Stimulated activated CD4-positive, alpha-beta T cell treated with anti-CD3 and anti-CD28 coated beads, Interleukin-4, amount 100 ng/mL, for 24 hours (primary cell): ENCODE measurements around the gene PRDM16.

Experiments used
- DNase-seq: peaks from one replicate; pipeline ENCODE4 v3.0.0-alpha.2; 2020

Gene PRDM16

DNA sequence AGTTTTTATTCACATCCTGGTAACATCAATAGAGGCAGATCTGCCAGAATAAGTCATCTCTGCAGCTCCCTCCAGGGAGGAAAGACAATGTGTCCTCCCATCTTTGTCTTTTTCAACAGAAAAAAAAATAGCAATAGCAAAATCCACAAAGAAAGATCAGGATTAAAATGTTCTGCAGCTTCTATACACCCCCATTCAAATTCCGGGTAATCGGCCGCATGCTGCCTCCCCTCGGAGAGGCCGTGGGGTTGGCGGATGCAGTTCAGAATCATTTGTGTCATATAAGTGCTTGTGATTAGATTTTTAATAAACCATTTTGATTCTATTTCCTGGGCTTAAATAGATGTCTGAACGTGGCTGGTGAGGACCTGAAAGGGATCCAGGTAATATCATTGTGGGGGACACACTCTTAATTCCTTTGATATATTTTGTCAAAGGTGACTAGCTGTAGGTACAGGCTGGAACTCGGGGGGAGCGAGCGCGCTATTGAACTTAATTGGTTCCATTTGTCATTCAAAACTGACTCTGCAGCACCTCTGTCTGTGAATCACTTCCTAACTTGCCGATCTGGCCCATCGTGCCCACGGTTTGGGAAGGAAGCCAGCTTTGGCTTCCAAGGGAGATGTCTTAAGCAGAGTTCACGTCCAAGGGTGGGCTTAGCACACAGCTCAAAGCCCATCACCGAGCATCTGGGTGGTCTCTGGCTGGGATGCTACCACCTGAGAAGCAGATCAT, 299.9 kb downstream of the PRDM16 start:
- no peak for DNase-seq

DNA sequence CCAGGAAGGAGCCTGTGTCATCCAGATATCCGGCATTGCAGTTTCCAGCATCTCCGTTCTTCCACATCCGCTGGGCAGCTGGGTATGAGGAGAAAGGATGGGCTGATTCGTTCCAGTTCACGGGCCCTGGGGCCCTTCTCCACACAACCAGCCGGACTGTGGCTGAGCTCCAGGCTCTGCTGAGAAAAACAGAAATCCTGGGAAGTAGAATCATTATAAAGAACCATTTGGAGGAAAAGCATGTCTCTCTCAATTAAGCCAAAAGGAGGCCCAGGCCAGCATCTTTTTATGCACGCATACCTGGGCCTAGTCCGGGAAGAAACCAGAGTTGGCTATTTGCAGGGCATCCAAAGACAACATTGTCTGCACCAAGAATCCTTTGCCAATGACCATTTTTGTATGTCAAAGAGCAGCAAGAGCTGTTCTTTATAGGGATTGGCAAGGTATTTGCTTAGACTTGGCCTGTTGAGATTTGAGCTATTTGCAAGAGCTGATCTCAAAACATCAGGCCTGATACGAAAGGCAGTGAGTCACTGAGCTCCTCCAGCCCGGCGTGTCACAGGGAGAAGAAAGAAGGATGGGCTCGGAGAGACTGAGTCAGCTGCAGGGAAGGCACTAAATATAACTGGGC, 300.6 kb downstream of the PRDM16 start:
- DNase-seq = no peak

DNA sequence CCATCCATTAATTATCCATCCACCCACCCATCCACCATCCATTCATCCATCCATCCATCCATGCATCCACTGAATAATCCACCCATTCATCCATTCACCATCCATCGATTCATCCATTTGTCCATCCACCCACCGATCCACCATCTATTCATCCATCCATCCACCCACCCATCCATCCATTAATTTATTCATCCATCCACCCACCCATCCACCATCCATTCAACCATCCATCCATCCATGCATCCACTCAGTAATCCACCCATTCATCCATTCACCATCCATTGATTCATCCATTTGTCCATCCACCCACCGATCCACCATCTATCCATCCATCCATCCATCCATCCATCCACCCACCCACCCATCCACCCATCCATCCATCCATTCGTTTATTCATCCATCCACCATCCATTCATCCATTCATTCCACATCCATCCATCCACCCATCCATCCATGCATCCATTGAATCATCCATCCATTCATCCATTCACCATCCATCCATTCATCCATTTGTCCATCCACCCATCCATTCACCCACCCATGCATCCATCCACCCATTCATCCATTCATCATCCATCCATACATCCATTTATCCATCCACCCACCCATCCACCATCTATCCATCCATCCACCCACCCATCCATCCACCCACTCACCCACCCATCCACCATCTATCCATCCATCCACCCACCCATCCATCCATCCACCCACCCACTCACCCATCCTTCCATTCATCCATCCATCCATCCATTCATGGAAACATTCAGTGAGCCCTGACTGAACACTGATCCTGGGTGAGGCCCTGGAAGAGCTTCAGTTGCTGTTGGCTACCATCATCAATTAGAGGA, 302.1 kb downstream of the PRDM16 start:
- no peak for DNase-seq

DNA sequence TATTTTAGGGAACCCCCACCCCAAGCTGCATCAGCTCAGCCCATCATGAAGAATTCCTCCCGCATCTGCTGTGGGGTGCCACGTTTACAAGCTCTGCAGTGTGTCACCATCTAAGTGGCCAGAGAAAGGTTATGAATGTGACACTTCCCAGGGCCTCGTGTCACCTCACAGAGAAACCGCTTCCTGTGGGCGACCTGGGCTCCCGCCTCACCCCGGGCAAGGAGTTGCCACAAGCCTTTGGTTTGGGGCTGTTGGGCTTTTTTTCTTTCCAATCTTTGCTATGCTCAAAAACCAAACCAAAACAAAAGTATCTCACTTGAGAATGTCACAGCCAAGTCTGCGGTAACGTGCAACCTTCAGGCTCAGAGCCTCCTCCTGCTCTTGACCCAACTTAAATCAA, 303.3 kb downstream of the PRDM16 start:
- no peak for DNase-seq

DNA sequence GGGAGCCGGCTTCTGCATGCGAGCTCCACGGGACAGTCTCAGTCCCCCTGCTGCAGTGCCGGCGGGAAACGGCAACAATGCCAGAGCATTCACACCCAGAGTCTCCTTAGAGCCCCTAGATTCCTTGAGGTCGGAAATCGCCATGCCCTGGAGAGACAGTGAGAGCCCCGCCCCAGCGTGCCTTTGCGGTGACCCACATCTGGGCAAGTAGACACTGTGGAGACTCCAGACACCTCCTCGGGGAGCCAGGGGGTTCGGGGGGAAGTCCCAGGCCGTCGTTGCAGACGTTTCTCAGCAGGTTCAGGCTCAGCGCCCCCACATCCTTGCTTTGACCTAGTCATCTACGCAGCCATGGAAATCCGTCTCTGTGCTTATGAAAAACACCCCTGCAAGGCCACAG, 304.2 kb downstream of the PRDM16 start:
- no peak for DNase-seq

DNA sequence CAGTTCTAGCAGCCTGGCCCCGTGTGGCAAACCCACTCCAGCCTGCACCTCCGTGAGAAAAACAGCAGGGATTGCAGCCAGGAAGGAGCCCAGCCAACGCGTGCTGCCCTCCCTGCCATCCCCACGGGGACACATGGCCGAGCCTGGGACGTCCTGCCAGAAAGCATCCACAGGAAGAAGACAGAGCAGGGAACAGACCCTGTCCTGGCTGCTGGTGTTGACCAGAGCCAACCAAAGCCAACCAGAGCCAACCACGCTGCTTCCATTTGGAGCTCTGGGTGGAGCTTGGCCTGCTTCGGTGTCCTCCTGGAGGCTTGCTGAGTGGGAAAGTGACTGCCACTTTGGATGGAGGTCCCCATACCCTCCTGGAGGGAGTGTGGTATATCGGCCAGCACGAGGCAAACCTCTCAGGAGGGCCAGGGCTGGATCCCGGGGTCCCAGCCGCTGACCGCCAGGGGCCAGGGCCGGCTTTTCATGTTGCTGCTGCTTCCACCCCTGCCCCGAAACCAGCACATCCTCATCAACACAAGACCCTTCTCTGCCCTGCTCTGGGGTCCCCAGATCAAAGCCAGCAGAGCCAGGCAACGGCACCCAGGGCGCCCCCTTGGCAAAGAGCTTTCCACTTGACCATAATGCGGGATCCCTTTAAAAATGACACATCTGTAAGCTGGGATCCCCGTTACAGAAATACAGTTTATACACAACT, 304.9 kb downstream of the PRDM16 start:
- DNase-seq = no peak

DNA sequence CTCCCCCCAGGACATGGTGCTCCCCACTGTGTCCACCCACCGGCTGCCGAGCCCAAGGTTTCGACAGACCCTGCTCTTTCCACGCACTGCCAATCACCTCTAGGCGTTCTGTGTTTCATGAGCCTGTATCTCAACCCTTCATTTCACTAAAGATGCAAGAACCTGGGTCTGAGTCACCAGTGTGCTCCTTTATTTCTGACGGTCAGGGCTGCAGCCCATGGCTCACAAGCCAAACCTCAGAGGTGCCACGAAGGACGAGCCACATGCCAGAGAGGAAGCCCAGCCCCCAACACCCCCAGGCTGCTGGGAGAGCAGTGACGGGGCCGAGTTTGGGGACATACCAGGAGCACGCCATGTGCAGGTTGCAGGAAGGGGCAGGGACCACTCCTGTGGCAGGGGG, 306.2 kb downstream of the PRDM16 start:
- DNase-seq = no peak

DNA sequence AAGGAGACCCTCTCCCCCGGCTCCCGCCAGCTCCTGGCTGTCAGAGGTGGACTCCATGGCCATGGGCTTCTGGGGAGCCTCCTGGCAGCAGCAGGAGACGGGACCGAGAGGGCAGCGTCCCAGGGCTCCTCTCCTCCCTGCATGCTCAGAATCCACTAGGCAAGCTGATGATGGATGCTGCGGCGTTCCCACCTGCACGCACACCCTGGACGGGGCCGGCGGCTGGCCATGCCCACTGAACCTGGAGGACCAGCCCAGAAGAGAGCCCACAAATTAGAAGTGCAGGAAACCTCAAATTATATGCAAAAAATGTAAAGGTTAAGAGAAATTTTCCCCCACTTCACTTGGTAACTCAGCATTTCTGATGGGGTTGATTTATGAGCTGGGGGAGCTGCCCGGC, 308.2 kb downstream of the PRDM16 start:
- no peak for DNase-seq

DNA sequence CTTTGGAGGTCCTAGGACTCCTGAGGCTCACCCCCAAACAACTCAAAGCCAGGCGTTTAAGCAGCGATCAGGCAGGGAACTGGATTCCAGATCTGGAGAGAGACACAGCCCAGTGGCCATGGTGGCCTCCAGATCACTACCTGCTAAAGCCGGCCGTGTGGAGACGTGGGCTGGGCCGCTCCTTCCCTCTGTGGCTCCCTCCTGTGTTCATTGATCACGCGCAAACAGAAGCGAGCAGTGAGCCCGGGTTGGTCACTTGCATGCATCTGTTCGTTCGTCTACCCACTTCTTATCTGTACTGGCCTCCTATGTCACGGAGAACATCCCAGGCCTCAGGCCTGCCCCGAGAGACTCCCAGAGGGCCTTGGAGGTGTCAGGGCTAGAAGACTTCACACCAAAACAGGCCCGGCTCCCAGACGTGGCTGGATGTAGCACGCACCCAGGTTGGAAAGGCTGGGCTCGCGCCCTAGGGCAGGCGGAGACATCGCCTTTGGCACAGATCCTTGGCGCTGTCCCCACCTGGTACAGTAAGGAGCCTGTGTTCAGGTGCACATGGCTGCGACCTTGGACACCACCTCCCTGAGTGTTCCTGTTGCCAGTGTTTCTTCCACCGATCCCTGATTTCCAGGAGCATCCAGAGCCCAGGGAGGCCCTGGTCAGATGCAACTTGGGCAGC, 308.7 kb downstream of the PRDM16 start:
- DNase-seq = no peak

DNA sequence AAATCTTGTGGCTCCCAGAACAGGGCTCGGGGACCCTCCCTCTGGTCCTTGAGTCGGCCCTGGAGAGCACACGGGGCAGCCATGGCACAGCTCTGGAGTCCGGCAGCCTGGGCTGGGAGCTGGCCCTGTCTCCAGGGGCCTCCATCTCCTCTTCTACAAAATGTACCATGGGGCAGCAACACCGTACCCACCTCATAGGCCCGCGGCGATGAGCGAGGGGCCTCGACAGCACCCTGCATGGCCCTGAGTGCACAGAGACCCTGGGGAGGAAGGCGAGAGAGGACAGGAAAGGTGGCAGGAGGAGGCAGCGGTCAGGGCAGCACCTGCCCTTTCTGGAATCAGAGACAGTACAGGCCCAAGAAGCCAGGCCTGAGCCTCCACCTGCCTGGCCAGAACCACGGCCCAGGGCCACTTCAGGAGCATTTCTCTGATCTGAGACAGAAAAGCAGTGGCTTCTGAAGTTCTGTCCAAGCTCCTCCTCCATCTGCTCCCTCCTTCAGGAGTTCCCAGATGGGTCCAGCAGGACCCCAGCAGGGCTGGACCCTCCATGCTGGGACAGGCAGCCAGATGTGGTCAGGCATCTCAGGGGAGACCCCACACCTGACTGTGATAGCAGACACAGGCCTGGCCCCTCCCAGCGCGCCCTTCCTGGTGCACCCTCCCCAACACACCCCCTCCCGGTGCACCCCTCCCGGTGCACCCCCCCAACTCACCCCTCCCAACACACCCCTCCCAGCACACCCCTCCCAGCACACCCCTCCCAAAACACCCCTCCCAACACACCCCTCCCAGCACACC, 309.6 kb downstream of the PRDM16 start:
- DNase-seq = no peak

DNA sequence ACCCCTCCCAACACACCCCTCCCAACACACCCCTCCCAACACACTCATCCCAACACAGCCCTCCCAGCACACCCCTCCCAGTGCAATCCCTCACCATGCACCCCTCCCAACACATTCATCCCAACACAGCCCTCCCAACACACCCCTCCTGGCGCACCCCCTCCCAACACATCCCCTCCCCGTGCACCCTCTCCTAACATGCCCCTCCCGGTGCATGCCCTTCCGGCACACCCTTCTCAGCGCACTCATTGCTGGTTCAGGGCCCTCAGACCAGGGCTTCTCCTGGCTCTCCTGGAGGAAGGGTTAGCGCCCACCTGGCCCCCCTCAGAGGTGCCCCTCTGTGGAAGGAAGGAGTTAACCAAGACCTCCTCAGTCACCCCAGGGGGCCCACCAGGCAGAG, 310.9 kb downstream of the PRDM16 start:
- no peak for DNase-seq

DNA sequence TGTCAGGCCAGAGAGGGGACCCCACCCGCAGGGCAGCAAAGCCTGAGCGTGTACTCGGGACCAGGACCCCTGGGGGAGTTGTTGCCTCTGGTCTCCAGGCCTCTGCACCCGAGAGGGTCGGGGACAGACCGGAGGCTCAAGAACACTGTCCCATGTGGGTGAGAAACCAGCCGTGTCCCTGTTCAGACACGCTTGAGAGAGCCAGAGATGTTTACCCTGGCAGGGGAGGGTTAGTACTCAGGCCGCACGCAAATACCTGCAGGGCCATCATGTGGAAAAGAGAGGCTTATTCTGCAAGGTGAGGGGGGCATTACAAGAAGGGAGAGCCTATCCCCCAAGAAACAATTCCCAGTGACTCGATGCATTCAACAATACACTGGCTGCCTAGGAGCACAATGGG, 311.5 kb downstream of the PRDM16 start:
- DNase-seq = no peak

DNA sequence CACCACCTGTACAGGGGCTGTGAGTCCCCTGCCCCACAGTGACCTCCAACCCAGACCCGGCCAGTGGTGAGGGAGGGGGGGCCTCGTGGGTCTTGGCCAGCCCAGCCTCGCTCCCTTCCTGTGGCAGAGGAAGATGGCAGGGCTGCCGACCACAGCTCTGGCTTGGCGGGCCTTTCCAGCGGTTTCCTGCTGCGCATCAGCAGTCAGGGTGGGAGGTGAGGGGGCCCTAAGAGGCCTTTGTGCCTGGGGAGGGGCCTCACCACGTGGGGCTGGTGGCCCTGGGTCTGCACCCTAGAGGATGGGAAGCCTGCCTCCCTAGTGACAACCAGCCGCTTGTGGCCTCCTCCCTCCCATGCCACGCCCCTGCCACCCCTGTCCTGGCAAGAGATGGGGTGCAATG, 312.9 kb downstream of the PRDM16 start:
- DNase-seq = no peak

DNA sequence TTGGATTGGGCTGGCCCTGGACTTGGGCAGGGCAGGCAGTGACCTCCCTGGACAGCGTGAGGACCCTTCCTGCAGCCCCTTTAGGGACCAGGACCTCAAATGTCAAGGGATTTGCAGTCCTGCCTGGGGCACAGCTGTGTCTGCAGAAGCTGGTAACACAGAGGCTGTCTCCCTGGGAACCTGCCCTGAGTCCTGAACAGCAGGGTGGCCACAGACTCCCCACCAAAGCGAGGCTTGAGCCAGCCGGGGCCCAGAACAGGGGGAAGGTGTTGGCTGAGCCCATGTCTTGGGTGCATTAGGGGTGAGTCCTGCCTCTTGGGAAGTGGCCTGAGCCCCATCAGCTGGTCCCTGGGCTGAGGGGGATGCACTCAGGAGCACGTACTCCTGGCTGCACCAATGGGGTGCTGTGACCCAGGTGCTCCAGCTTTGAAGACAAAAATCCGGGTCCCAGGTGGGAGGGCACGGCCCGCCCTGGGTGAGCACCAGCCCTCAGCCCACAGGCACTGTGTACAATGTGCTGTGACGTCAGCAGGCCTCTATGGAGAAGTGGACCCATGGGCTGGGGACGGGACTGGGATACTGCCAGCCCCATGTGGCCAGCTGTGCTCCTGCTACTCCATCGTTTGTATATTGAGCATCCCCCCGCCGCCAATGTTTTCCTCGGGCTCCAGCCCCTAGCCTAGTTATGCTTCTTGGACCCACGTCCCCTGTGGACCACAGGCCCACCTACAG, 313.5 kb downstream of the PRDM16 start:
- DNase-seq = no peak

DNA sequence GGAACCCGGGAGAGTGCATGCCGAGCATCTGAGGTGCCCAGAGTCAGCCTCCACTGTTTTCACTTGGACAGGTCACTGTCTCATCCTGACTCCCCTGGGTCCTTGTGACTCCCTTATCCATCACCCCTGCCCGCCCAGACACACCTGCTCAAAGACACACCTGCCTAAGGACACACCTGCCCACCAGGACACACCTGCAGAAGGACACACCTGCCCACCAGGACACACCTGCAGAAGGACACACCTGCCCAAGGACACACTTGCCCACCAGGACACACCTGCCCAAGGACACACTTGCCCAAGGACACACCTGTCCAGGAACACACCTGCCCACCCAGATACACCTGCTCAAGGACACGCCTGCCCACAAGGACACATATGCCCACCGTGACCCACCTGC, 314.7 kb downstream of the PRDM16 start:
- no peak for DNase-seq

DNA sequence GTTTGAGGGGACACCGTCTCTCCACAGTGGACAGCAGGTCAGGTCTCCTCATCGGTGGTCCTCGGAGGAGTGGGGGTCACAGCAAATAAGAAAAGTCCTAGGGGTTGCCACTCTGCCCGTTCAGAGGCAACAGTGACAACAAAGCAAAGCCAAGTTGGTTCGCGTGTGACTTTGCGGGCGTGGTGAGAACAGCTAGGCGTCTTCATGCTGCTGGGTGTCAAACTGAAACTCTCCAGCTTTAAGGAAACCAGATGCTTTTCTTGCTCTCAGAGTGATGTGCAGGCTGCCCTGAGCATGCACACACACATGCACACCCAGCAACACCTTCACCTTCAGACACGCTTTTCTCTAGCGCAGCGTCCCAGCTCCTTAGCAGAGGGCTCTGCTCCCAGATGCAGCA, 315.4 kb downstream of the PRDM16 start:
- DNase-seq = no peak

DNA sequence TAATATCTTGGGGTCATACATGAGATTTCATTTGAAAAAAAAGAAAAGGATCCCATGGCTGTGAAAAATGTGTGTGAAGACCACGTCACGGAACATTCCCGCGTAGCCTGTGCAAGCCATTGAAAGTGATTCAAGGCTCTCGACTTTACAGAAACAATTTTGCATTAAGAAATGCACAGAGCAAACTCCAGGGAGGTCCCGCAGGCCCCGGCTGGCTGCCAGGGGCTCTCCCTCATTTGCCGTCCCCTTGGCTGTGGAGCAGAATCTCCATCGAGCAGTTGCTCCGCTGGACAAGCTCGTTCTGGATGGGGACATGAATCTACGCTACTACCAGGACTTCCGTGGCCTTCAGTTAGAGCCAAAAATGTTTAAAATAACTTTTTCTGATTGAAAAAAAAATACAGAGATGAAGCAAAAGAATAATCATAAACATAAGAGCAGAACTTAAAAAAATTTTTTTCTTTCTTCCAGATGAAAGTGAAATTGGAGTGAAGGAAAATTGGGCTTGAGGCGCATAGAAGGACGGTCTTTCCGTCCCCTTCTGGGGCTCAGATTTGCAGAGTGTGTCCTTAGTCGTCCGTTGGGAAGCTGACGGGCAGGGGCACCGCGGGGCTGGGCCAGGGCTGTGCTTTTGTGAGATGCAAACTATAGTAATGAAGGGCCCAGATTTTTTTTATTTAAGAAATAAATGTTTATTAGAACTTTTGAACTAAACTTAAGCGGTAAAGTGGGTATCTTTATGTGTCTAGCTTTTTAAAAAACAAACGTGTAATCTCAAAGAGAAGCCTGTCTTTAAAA, 317.4 kb downstream of the PRDM16 start:
- no peak for DNase-seq

DNA sequence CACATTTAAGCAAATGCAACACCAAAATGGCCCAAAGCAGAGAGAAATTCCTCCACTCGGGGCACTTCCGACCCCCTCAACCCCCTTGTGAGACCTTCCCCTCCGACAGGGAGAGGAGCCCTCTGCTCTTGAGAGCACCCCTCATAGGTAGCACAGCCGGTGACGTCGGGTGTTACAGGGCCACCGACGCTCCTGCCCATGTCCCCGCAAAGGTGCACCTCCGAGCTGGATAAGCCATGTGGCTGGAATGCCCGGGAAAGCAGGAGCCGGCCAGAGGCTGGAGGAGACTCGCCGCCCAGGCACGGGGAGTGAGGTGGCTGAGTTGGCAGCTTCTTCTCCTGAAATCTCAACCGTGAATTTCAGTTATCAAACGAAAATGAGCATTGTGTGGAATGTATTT, 318.4 kb downstream of the PRDM16 start:
- no peak for DNase-seq

DNA sequence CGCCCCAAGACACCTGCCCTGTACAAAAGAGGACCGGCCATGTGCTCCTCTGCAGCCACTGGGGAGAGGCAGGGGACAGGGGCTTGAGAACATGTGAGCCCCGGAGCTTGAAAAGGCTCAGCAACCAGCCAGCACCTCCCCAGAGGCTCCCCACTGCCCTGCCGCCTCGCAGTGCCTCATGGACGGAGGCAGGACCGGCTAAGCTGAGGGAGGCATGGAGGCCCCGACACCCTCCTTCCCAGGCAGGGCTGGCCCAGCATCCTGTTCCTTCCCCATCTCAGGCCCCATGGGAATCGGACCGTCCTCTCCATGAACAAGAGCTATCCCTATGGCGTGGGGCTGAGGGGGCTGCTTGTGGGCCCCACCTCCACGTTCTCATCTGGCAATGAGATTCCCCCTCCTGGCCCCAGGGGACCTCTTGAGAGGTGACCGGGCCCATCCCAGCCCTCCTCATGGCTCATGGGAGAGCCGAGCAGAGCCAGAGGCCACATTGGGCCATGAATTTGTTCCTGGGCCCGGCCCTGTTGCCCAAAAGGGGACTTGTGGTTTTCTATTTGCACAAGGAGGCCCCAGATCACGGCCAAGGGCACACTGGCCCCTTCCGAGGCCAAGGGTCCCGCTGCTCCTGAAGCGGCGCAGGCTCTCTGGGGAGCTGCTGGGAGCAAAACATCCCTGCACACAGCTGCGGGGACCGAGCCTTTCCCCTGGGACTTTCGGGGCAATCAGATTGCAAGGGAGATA, 320.3 kb downstream of the PRDM16 start:
- DNase-seq = no peak

DNA sequence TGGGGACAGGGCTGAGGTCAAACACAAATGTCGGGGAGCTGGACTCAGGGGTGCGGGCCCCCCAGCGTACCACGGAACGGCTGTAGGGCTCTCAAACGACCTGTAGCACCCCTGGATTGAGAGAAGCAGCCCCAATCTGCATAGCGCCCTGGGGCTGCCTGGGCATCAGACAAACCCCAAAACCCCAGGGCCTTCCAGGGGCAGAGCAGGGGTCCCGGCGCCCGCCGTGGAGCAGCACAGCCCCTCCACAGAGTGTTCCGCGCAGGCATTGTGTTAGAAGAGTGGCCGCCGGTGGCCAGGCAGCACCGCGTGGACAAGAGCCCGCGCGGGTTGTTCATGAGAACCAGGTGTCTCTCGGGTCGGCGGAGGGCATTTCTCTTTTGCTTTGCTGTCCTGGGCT, 321.3 kb downstream of the PRDM16 start:
- no peak for DNase-seq
